ENCODE data around the gene MAGEB2. TPM values are rescaled to one million over a fixed set of nuclear protein-coding genes. Genes with fewer than 3 reads are reported as not detected.

The MAGEB2 gene
- total RNA-seq, 1 experiment from 2014 or later: 0.13 TPM

- Histone ChIP-seq H3T11ph (ENCODE audit: low read length) (no peak overlapping the region), H3K18ac (ENCODE audit: insufficient read length, low read depth, low read length) (no peak overlapping the region), H4K20me1 (ENCODE audit: control insufficient read depth, insufficient read depth, insufficient read length) (no peaks in the 10 kb centered on the region), H3K9me3 (ENCODE audit: control insufficient read depth, low read depth, low read length) (no peaks in the 10 kb centered on the region), H3K79me1 (ENCODE audit: insufficient read depth, low read depth, low read length, poor library complexity, severe bottlenecking) (no peaks in the 10 kb centered on the region), H3K27me3 (ENCODE audit: insufficient read depth, low read length) (no peaks in the 10 kb centered on the region), H3K4me2 (ENCODE audit: insufficient read depth, insufficient read length, low read length) (no peak overlapping the region), H2BK5ac (ENCODE audit: insufficient read length, low read length) (no peak overlapping the region), H2BK20ac (ENCODE audit: low read depth, low read length, poor library complexity, severe bottlenecking) (no peak overlapping the region), H3K79me2 (ENCODE audit: insufficient read depth, low read length) (no peaks in the 10 kb centered on the region; the same call in 1 of the 2 replicates), H2BK120ac (ENCODE audit: low read depth, low read length, poor library complexity, severe bottlenecking) (no peak overlapping the region), H4K91ac (ENCODE audit: insufficient read length, low read depth, low read length) (no peak overlapping the region), H3K23me2 (ENCODE audit: insufficient read length, low read depth, low read length, poor library complexity, severe bottlenecking) (no peaks in the 10 kb centered on the region), H2BK15ac (ENCODE audit: low read depth, low read length) (no peak overlapping the region), H3K9ac (ENCODE audit: extremely low read depth, insufficient read length, low read length) (no peak overlapping the region), H4K5ac (ENCODE audit: insufficient read length, low read depth, low read length) (no peak overlapping the region), H3K23ac (ENCODE audit: insufficient read length, low read depth, low read length) (no peak overlapping the region), H3K56ac (ENCODE audit: insufficient read length, low read depth, low read length) (no peak overlapping the region), H3K14ac (ENCODE audit: insufficient read depth, low read length) (no peak overlapping the region), H3K4me1 (ENCODE audit: insufficient read depth, low read length) (peaks cover 2% of the 10 kb centered on the region; the same call in 1 of the 2 replicates), H4K8ac (replicated peaks; ENCODE audit: insufficient read length, low read depth, low read length) (no peak overlapping the region), H3K4ac (ENCODE audit: low read depth, low read length) (no peak overlapping the region), H2AFZ (ENCODE audit: low read length) (no peak overlapping the region), H3K27ac (ENCODE audit: insufficient read length, low read depth, low read length) (no peak overlapping the region), H2BK12ac (ENCODE audit: insufficient read length, low read depth, low read length) (no peak overlapping the region), H2AK5ac (ENCODE audit: insufficient read length, low read length) (no peak overlapping the region)
- no peak for DNase-seq
- TF ChIP-seq CTCF (conservative IDR thresholded peaks at IDR 0.05): peak; percentile 65
- Mint-ChIP-seq H3K27ac (no peak overlapping the region), H3K36me3 (ENCODE audit: insufficient read depth in 1 of 3, low read depth in 3 of 3) (peaks cover 0 to 1% (median 0%) of the 10 kb centered on the region in 3 experiments; a peak in 3 of 7 replicates), H3K4me1 (peaks cover 25 to 26% of the 10 kb centered on the region in 2 experiments), H3K9me3 (peaks cover 0 to 55% of the 10 kb centered on the region in 2 experiments; a peak in 4 of 5 replicates), H3K4me3 (no peak overlapping the region), H3K27me3 (ENCODE audit: low read depth) (no peaks in the 10 kb centered on the region)
- WGBS (ENCODE audit: extremely low coverage, insufficient read length, low lambda C conversion rate): no CpG with 5 or more reads among the region's 1 CpG
Measured at GRCh38 chrX:30196322-30196721, 19.0 kb upstream of the MAGEB2 start.

Data from H9 (cell line).